K562 treated with DMSO at 1 percent for 48 hours (cell line): Measurements from ENCODE around the gene C5orf34. TPM values are rescaled to one million over a fixed set of nuclear protein-coding genes. Genes with fewer than 3 reads are reported as not detected.

ENCODE experiments used
- total RNA-seq: library from RNA; unstranded; fragments of 300-600 nt; gene quantifications from 2 replicates; pipeline ENCODE4 v1.2.3, GENCODE V29; 2022; ENCODE audit warnings: low replicate concordance; ENCODE audit errors: extremely low read depth

Gene C5orf34
- not detected in 2 replicates for total RNA-seq

GRCh38 chr5:43514816-43515677 is at the start of gene C5orf34:
C5orf34 (minus strand) TSS chr5:43515148; CDS start chr5:43509339, 5,809 bp downstream.

GRCh38 chr5:43556857-43557542 is 42.1 kb upstream of the C5orf34 start, which contains the start of gene PAIP1:
PAIP1 (minus strand) TSS chr5:43557077; CDS start chr5:43556846, 231 bp downstream.

GRCh38 chr5:43483298-43484105 is 31.4 kb downstream of the C5orf34 start, which contains the start of gene TMEM267:
TMEM267 (minus strand) TSS chr5:43483865; CDS start chr5:43453969, 29,896 bp downstream.

Other genes with a start within 250 kb of the C5orf34 start
- not detected in 2 replicates for gene HMGCS1, start 201.7 kb downstream of the C5orf34 start, total RNA-seq
- gene CCL28, start 102.8 kb downstream of the C5orf34 start, total RNA-seq = not detected in 2 replicates
- gene TMEM267, start 31.3 kb downstream of the C5orf34 start, total RNA-seq = not detected in 2 replicates
- not detected in 2 replicates for gene PAIP1, start 41.9 kb upstream of the C5orf34 start, total RNA-seq
- gene NNT, start 88.0 kb upstream of the C5orf34 start, total RNA-seq = not detected in 2 replicates